Type B pancreatic cell (in vitro differentiated cells): ENCODE data around the gene BAAT. TPM values are rescaled to one million over a fixed set of nuclear protein-coding genes. Genes with fewer than 3 reads are reported as not detected.

Source experiments
- DNase-seq: peaks from one replicate; pipeline ENCODE4 v3.0.0; 2021; ENCODE audit warnings: mixed read lengths; ENCODE audit not compliant: unreplicated experiment; ENCODE audit errors: extremely low spot score
- H3K27ac Mint-ChIP-seq: 2 replicates; pipeline ENCODE4 v1.8.0; 2021; ENCODE audit warnings: mild to moderate bottlenecking, mixed read lengths
- H3K27me3 Mint-ChIP-seq: 2 replicates; pipeline ENCODE4 v1.8.0; 2021; ENCODE audit warnings: mixed read lengths
- H3K36me3 Mint-ChIP-seq: 2 replicates; pipeline ENCODE4 v1.8.0; 2021; ENCODE audit warnings: mixed read lengths
- H3K4me1 Mint-ChIP-seq: one replicate; pipeline ENCODE4 v1.8.0; 2021; ENCODE audit warnings: mixed read lengths; ENCODE audit not compliant: unreplicated experiment
- H3K4me3 Mint-ChIP-seq: 2 replicates; pipeline ENCODE4 v1.8.0; 2021; ENCODE audit warnings: mild to moderate bottlenecking, mixed read lengths
- H3K9me3 Mint-ChIP-seq: 2 replicates; pipeline ENCODE4 v1.8.0; 2021; ENCODE audit warnings: mixed read lengths
- CTCF ChIP-seq: fragments of 200-600 bp; sonication (generic); conservative IDR thresholded peaks from 2 replicates; pipeline ENCODE4 v1.5.0; 2021; ENCODE audit warnings: antibody characterized with exemption, mild to moderate bottlenecking
- total RNA-seq: library from RNA; stranded (reverse); gene quantifications from 2 replicates; pipeline ENCODE4 v1.2.1, GENCODE V29; 2021; ENCODE audit warnings: low replicate concordance

Gene BAAT
- total RNA-seq, 1 donor from 2014 or later, result 0.53 TPM

GRCh38 chr9:101369286-101369685 lies 15.5 kb downstream of the BAAT start:
- no peak for TF ChIP-seq CTCF
- Mint-ChIP-seq H3K4me1 (peaks cover 5% of the 10 kb centered on the region), H3K36me3 (no peaks in the 10 kb centered on the region), H3K27me3 (no peaks in the 10 kb centered on the region), H3K9me3 (no peaks in the 10 kb centered on the region), H3K27ac (no peak overlapping the region), H3K4me3 (no peak overlapping the region)
- no peak for DNase-seq

GRCh38 chr9:101367323-101367722 lies 17.5 kb downstream of the BAAT start:
- H3K9me3 Mint-ChIP-seq, result no peaks in the 10 kb centered on the region
- peaks cover 5% of the 10 kb centered on the region for H3K4me1 Mint-ChIP-seq
- H3K27ac Mint-ChIP-seq, result no peak overlapping the region
- H3K27me3 Mint-ChIP-seq, result no peaks in the 10 kb centered on the region
- TF ChIP-seq CTCF, result no peak
- H3K4me3 Mint-ChIP-seq, result no peak overlapping the region
- no peaks in the 10 kb centered on the region for H3K36me3 Mint-ChIP-seq
- DNase-seq, result no peak

- Mint-ChIP-seq H3K4me3 (no peak overlapping the region), H3K9me3 (no peaks in the 10 kb centered on the region), H3K27ac (no peak overlapping the region), H3K36me3 (no peaks in the 10 kb centered on the region), H3K4me1 (peaks cover 5% of the 10 kb centered on the region), H3K27me3 (no peaks in the 10 kb centered on the region)
- no peak for TF ChIP-seq CTCF
- DNase-seq, result no peak
These were observed 18.6 kb downstream of the BAAT start for GRCh38 chr9:101366038-101366756.

- Mint-ChIP-seq H3K27me3 (no peaks in the 10 kb centered on the region), H3K9me3 (no peaks in the 10 kb centered on the region), H3K4me3 (no peak overlapping the region), H3K36me3 (no peaks in the 10 kb centered on the region), H3K4me1 (peaks cover 5% of the 10 kb centered on the region), H3K27ac (no peak overlapping the region)
- no peak for TF ChIP-seq CTCF
- DNase-seq, result no peak
These were observed 19.6 kb downstream of the BAAT start for GRCh38 chr9:101365181-101365580.

GRCh38 chr9:101362450-101362849 lies 22.4 kb downstream of the BAAT start:
- Mint-ChIP-seq H3K4me1 (peaks cover 5% of the 10 kb centered on the region), H3K9me3 (no peaks in the 10 kb centered on the region), H3K4me3 (no peak overlapping the region), H3K27ac (no peak overlapping the region), H3K27me3 (no peaks in the 10 kb centered on the region), H3K36me3 (no peaks in the 10 kb centered on the region)
- DNase-seq, result no peak
- no peak for TF ChIP-seq CTCF
